HG03280 (cell line): ENCODE results near the gene CRYAA.
A peak's percentile ranks its signal among the peaks of the same experiment; 100 is the strongest.
"Not testable (repeated sequence)": the region's sequence is repeated elsewhere in the genome, so short reads cannot be mapped to it uniquely, and the experiment has no call there.

Experiments
- ATAC-seq: cut with Tn5 transposase; IDR thresholded peaks from one replicate; pipeline ENCODE4 v1.9.1; 2021; ENCODE audit warnings: mild to moderate bottlenecking, moderate library complexity; ENCODE audit not compliant: unreplicated experiment

Gene CRYAA, protein sequence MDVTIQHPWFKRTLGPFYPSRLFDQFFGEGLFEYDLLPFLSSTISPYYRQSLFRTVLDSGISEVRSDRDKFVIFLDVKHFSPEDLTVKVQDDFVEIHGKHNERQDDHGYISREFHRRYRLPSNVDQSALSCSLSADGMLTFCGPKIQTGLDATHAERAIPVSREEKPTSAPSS

DNA sequence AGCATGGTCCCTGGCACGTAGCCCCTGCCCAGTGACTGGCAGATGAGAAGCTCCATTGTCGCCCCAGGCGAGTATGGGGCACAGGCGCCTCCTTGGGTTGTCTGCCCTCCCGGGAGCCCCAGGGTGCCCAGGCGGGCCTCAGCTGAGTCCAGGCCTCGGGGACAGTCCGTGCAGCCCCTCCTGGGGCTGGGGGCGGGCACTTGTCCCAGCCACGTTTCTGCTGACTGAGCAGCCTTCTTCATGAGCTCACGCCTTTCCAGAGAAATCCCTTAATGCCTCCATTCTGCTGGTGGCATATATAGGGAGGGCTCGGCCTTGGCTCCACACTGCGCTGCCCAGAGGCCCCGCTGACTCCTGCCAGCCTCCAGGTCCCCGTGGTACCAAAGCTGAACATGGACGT is at the start of gene CRYAA:
Gene CRYAA (plus strand): TSS at position 301 of the 400 bp plus-strand sequence. CDS start 92 bp downstream, at position 393.
- ATAC-seq = not testable (repeated sequence)

DNA sequence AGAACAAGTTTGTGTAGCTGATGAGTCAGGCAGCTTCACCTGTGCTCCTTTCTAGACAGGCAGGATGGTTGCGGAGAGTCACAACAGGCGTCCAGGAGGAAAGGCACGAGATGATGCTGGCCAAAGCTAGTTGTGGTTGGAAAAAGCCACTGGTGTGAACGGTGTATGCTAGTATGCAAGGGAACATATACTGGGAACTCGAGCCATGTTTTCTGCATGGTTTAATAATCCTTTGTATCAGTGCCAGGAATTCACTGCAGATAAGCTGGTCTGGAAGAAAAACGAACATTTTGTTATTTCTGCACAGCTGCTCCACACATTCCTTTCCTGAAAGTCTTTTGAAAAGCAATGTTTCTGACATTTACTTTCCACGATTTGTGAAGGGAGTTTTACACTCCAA is 38.7 kb upstream of the CRYAA start:
- ATAC-seq = not testable (repeated sequence)

DNA sequence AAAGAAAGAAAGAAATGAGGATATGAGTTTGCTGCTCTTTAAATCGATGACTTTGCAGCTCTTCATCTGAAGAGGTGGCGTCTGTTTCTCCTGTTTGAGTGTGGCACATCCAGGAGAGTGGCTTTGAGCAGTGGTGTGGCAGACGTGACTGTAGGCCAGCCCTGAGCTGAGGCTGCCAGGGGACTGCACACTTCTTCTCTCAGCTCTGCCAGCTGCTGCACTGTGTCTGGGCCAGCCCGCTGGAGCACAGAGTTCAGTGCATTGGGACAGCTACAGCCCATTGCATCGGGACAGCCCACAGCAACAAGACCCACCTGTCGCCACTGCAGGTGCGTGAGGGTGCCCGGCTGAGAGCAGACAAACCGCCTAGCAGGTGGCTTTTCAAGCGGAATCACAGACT is 34.3 kb upstream of the CRYAA start:
- ATAC-seq = not testable (repeated sequence)

DNA sequence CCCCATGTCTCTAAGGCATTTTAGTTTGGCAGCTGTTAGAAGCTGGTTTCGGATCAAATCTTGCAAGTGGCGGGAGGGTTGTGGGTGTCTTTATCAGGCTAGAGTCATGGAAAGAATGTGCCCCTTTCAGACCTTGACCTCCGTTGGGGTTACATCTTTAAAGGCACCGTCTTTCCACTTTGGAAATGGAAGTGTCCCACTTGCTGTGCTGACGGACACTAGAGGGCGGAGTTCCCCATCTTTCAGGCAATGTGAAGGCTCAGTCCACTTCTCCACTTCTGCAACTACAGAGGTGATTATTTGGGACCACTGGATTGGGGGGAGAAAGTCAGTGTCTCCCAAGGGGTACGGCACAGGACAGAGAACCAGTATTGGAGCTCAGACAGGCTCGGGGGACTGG is 29.9 kb upstream of the CRYAA start:
- ATAC-seq = not testable (repeated sequence)

DNA sequence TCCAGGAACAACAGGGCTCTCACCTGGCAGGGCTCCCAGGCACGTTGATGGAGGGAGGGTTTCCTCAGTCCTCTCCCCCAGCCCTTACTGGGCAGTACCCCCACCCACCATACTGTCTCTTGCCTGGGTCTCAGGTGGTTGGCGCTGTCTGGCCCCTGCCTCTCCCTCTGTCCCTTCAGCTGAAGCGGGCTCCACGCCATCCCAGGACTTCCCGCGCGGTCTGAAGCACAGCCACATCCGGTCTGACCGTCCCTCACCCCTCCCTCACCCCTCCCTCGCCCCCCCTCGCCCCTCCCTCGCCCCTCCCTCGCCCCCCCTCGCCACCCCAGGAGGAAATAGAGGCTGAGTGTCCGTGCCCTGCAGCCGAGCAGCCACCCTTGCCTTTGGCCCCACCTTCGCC is 27.4 kb upstream of the CRYAA start:
- not testable (repeated sequence) for ATAC-seq

DNA sequence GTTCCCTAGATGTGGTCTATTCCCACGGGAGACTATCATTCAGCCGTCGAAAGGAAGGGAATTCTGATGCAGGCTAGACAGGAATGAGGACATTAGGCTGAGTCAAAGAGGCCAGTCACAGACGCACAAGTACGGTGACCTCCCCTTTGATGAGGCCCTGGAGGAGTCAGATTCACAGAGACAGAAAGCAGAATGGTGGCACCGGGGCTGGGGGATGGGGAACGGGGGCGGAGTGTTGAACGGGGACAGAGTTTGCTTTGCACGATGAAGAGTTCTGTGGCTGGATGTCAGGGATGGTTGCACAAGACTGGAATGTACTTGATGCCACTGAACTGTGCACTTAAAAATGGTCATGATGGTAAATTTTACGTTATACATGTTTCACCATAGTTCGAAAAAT is 22.2 kb upstream of the CRYAA start:
- not testable (repeated sequence) for ATAC-seq

DNA sequence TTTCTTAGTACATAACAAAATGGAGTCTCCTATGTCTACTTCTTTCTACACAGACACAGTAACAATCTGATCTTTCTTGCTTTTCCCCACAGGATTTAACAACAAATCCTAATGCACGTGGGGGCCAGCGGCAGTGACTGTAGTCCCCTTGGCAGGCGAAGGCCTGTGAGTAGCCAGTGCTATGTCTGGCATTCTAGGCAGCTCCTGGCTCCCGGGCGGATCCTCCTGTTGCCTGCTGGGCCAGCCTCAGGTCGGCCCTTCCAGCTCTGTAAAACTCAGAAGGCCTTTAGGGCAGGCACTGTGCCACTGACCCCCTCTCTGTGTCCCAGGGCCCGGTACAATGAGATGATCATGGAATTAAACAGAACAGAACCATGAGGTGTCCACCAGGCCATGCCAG is 20.8 kb upstream of the CRYAA start:
- not testable (repeated sequence) for ATAC-seq

DNA sequence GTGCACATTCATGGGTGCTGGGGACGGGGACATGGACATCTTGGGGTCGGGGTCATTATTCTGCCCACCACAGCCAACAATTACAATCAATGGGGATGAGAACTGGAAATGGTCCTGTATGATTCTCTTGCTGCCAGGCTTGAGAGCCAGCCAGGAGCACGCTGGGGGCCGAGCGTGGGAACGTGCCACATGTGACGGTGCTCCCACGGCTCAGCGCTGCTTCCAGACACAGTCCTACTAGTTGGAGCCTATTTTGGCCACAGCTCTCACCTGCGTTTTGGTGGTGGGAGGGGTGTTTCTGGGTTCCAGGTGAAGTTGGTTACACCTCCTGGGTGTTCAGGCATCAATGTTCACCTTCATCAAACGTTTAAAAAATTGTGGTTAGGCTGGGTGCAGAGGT is 19.5 kb upstream of the CRYAA start:
- not testable (repeated sequence) for ATAC-seq

DNA sequence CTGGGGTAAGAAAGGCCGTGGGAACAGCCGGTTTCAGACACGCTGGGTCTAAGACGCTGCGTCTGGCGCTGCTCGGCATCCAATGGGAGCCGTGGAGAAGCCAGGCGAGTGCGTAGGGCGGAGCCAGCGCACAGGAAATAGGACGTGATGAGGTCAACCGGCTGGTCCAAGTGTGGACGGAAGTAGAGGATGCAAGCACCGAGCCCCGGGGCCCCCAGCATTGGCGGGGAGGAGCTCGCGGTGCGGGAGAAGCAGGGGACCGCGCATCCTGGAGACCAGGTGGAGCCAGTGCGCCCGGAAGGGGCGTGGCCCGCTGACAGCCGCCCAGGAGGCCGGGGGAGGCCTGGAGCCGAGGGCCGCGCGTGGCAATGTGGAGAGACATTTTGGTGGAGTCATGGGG is 15.2 kb upstream of the CRYAA start:
- ATAC-seq = not testable (repeated sequence)

DNA sequence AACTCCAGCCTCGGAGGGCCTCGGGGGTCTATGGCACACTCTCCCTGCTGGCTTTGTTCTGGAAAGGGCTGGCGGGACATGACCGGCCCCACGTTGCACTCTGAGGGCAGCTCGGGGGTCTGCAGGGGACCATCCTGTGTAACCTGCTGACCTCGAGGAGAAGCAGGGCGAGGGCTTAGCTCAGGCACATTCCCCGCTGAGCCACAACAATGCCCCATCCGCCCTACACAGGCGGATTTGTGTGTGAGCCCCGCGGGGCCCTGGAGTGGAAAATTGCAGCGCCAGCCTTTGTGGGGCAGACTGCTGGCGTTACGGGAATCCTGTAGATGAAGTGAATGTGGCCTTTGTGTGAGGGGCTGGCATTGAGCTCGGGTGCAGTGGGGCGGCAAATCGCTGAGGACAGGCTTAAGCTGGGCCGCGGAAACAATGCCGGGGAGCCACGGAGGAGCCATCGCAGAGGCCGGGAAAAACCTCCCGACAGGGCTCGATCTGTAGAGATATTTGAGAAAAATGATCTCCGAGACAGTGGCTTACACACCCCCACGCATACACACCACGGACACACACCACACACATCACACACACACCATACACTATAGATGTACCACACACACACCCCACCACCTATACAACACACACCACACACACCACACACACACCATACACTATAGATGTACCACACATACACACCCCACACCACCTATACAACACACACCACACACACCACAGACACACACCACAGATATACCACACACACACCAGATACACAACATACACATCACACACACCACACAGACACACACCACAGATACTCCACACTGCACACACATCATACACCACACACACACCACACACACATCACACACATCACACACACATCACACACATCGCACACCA is 9.3 kb upstream of the CRYAA start:
- not testable (repeated sequence) for ATAC-seq

DNA sequence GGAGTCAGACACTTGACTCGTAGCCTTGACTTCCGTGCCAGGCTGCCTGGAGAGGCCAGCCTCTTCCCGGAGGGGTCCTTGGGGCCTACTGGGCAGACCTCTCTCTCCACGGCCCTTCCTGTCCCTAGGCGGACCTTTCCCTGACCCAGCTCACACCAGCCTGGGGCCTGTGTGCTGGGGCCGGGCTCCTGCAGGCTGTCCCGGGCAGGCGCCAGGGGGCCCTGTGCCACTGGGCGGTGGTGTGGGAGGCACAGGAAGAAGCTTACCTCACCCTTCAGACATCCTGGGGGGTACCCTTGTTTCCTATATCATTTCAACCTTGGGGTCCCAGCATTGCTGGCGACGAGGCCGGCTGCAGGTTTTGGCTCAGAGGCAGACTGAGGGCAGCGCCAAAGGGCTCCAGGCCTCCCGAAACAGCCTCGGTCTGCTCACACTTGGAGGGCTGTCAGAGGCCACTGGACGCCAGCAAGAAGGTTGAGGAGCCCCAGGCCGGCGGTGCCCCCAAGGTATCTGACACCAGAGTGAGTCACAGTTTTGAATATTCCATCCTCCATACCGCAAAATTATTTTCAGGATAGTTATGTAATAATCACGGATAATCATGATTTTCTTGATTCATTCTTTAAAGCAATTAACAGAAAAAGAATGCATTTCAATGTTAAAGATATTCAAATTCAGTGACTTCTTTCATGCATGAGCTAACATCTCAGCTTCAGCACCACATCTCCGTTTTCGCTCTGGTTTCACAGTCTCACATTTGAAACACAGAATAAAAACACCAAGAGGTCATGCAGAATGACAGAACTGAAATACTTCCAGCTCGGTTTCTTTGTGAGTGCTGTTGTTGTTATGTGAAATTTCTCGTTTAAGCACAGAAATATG is 6.7 kb upstream of the CRYAA start:
- ATAC-seq = not testable (repeated sequence)

DNA sequence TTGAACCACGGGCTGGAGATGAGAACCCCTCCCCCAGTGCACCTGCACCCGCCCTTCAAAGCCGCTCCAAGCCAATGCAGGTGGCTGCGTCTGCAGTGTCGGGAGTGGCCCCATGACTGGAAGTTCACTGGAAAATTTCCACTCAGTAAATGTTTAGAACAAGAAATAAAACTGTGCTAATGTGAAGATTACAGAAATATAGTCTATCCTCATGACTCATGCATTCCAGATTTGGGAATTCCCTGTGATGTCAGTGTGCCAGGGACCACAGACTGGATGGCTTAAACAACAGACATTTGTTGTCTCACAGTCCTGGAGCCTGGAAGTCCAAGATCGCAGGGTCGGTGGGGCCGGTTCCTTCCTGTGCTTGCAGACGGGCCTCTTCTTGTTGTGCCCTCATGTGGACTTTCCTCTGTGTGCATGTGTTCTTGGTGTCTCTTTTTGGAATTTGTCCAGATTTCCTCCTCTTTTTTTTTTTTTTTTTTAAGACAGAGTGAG is 6.1 kb upstream of the CRYAA start:
- ATAC-seq = not testable (repeated sequence)

DNA sequence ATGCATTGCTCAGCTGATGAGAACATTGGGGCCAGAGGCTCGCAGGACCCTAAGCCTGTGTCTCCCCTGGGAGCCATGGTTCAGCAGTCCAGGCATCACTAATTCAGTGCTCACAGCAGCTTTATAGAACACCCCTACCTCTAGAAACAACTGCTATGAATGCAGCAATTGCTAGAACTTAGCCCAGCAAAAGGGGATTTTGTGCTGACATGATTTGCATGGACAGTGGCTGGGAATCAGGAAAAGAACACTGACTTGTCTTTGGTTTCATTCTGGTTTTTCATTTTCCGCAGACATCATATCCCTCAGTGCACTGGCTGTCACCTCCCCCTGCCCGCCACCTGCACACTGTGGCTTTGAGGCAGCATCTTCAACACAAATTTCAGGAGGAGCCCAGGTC is 4.0 kb upstream of the CRYAA start:
- peak; percentile 48 for ATAC-seq

DNA sequence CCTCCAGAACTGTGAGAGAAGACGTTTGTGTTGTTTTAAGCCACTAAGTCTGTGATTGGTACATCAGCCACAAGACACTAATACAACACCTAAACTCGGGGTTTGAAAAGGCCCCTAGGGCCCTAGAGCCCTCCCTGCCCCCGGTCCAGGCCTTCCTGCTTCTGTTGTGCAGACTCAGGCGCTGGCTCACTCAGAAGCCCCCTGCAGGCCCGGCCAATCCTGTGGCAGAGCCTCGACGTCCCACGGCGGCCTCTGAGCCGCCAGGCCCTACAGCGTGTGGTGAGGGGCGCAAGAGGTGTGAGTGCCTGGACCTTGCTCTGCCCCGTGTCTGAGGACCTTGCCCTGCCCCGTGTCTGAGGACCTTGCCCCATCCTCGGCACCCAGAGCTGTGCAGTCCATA is 3.1 kb upstream of the CRYAA start:
- ATAC-seq = not testable (repeated sequence)

DNA sequence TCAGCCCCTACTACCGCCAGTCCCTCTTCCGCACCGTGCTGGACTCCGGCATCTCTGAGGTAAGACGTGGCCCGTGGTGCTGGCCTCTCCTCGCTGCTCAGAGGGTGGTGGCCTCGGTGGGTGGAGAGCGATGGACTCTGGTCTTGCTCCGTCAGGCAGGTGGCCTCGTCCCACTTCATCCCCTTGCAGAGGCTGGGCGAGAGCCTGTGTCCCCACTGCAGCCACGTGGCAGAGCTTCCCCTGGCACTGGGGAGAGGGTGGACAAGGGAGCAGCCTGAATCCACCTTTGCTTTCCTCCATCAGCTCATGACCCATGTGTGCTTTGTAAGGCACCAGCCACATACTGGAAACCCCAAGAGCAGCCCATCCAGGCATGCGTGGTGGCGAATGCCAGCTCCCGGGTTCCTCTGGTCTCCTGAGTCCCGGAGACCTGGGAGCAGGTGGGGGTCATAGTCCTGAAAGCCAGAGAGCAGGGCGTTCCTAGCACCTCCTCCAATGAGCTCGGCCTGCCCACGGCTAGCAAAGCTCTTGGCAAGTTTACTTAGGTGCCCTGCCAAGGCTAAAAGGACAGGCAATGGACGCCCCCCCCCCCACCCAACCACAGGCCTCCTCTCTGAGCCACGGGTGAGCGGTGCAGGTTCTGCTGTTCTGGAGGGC is 550 bp downstream of the CRYAA start:
- ATAC-seq = not testable (repeated sequence)

DNA sequence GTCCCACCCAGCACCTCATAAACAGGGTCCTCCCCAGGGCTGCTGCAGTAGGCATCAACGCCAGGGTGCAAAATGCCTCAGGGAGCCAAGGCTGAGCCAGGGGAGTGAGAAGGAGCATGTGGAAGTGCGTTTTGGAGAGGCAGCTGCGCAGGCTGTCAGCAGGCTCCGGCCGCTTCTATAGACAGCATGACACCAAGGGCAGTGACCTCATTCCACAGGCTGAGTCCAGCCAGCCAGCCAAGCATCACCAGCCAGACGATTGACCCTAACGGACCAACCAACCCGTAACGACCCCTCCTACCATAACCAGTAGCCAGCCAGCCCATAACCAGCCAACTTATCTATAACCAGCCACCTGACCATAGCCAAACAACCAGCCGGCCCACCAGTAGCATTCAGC is 1.1 kb downstream of the CRYAA start:
- not testable (repeated sequence) for ATAC-seq

DNA sequence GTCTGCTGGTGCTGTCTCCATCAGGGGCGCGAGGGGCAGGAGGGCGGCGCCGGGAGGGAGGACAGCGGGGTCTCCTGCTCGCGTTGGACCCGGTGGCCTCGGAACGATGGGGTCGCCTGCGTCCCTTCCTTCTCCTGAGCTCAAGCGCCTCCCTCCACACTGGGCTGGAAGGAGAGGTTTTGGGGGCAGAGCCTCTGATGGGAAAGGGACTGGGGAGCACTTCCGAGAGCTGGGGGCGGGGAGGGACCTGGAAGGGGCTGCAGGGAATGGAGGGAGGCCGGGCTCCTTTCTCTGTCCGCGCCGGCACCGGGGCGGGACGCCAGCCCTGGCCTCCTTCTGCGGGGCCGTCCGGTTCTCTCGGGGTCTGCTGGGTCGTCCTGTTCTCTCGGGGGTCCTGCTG is 4.0 kb downstream of the CRYAA start:
- not testable (repeated sequence) for ATAC-seq

DNA sequence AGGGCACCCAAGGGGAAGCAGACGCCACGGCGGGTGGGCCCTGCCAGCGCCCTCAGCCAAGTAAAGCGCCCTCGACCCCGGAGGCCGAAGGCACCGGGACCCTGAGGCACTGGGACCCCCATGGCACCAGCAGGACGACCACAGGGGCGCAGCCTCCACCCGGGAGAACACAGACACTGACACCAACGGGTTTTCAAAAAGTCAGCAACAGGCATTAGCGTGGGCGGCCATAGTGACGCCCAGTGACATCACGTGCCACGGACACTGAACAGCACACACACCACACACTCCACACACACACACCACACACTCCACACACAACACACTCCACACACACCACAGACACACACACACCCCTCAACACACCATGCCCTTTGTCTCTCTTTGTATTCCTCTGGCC is 4.6 kb downstream of the CRYAA start:
- ATAC-seq = not testable (repeated sequence)

DNA sequence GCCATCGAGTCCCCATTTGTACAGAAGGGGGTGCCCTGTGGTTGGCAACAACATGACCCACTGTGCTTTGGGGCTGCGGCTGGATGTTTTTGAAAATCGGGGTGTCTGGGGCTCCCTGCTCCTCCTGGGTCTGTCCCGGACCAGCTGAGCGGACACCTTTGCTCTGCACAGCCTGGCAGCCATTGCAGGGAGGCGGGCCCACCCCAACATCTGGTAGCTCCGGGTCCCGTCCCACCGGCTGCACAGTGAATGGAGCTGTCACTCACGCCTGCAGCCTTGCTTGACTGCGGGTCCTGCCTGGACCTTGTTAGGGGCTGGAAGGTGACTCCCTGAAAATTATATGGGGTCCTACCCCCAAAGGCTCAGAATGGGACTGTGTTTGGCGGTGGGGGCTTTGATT is 5.1 kb downstream of the CRYAA start:
- ATAC-seq = not testable (repeated sequence)

DNA sequence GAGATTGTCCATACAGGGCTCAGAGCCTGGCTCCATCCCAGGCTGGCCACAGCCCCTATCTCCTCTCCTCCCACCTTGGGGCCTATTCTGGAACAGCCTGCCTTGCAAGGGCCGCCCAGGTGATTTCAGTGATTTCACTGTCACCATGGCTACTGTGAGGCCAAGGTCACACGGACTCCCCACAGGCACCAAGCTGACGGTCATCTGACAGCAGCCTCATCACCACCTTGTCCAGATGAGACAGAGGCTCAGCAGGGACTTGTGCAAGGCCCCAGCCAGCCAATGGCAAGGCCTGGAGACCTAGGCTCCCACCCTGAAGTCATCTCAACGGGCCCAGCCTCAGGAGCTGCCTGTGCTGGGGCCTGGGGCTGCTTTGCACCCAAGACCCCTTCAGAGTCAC is 6.2 kb downstream of the CRYAA start:
- not testable (repeated sequence) for ATAC-seq
